Measurements from ENCODE around the gene FAM210B.

FAM210B gene

GRCh38 chr20:56371977-56372376 lies 13.2 kb downstream of the FAM210B start:
- TF ChIP-seq TCF12 (IDR thresholded peaks at IDR 0.05; ENCODE audit: low read depth) (no peak), EGR1 (IDR thresholded peaks at IDR 0.05) (no peak), EP300 (IDR thresholded peaks at IDR 0.05; ENCODE audit: borderline replicate concordance) (no peak), RAD21 (IDR thresholded peaks at IDR 0.05; ENCODE audit: low read depth) (no peak), TAF1 (IDR thresholded peaks at IDR 0.05; ENCODE audit: low read depth) (no peak)

- TF ChIP-seq RAD21 (IDR thresholded peaks at IDR 0.05; ENCODE audit: low read depth) (no peak), EGR1 (IDR thresholded peaks at IDR 0.05) (no peak), TCF12 (IDR thresholded peaks at IDR 0.05; ENCODE audit: low read depth) (no peak), YY1 (IDR thresholded peaks at IDR 0.05; ENCODE audit: low read depth) (no peak), ZBTB7A (IDR thresholded peaks at IDR 0.05; ENCODE audit: low read depth) (no peak), TAF1 (IDR thresholded peaks at IDR 0.05; ENCODE audit: low read depth) (no peak), TEAD4 (IDR thresholded peaks at IDR 0.05) (no peak), EP300 (IDR thresholded peaks at IDR 0.05; ENCODE audit: borderline replicate concordance) (no peak), FOXM1 (IDR thresholded peaks at IDR 0.05; ENCODE audit: borderline replicate concordance, low read depth) (no peak), CREB1 (IDR thresholded peaks at IDR 0.05; ENCODE audit: low read depth) (no peak), USF1 (IDR thresholded peaks at IDR 0.05) (no peak), REST (IDR thresholded peaks at IDR 0.05; ENCODE audit: low read depth) (no peak), CEBPB (IDR thresholded peaks at IDR 0.05) (no peak), NFIC (IDR thresholded peaks at IDR 0.05) (no peak), MAX (IDR thresholded peaks at IDR 0.05) (no peak)
Measured at GRCh38 chr20:56372850-56373249, 14.1 kb downstream of the FAM210B start.

GRCh38 chr20:56373942-56374341 lies 15.2 kb downstream of the FAM210B start:
- TF ChIP-seq NFIC (IDR thresholded peaks at IDR 0.05) = no peak
- TF ChIP-seq MAX (IDR thresholded peaks at IDR 0.05) = no peak
- TF ChIP-seq ZBTB7A (IDR thresholded peaks at IDR 0.05; ENCODE audit: low read depth) = no peak
- no peak for TF ChIP-seq USF1 (IDR thresholded peaks at IDR 0.05)
- no peak for TF ChIP-seq REST (IDR thresholded peaks at IDR 0.05; ENCODE audit: low read depth)
- no peak for TF ChIP-seq TEAD4 (IDR thresholded peaks at IDR 0.05)
- no peak for TF ChIP-seq CEBPB (IDR thresholded peaks at IDR 0.05)
- no peak for TF ChIP-seq TCF12 (IDR thresholded peaks at IDR 0.05; ENCODE audit: low read depth)
- TF ChIP-seq CREB1 (IDR thresholded peaks at IDR 0.05; ENCODE audit: low read depth) = no peak
- TF ChIP-seq YY1 (IDR thresholded peaks at IDR 0.05; ENCODE audit: low read depth) = no peak
- TF ChIP-seq RAD21 (IDR thresholded peaks at IDR 0.05; ENCODE audit: low read depth) = no peak
- TF ChIP-seq FOXM1 (IDR thresholded peaks at IDR 0.05; ENCODE audit: borderline replicate concordance, low read depth) = no peak

- TF ChIP-seq EGR1 (IDR thresholded peaks at IDR 0.05) (no peak), FOXM1 (IDR thresholded peaks at IDR 0.05; ENCODE audit: borderline replicate concordance, low read depth) (no peak), TEAD4 (IDR thresholded peaks at IDR 0.05) (no peak), YY1 (IDR thresholded peaks at IDR 0.05; ENCODE audit: low read depth) (no peak), ZBTB7A (IDR thresholded peaks at IDR 0.05; ENCODE audit: low read depth) (no peak), USF1 (IDR thresholded peaks at IDR 0.05) (no peak), CREB1 (IDR thresholded peaks at IDR 0.05; ENCODE audit: low read depth) (no peak)
Measured at GRCh38 chr20:56376331-56376730, 17.6 kb downstream of the FAM210B start.

- no peak for TF ChIP-seq TAF1 (IDR thresholded peaks at IDR 0.05; ENCODE audit: low read depth)
- no peak for TF ChIP-seq YY1 (IDR thresholded peaks at IDR 0.05; ENCODE audit: low read depth)
- TF ChIP-seq EGR1 (IDR thresholded peaks at IDR 0.05) = no peak
- no peak for TF ChIP-seq TEAD4 (IDR thresholded peaks at IDR 0.05)
- TF ChIP-seq NFIC (IDR thresholded peaks at IDR 0.05) = no peak
- TF ChIP-seq RAD21 (IDR thresholded peaks at IDR 0.05; ENCODE audit: low read depth) = no peak
- TF ChIP-seq EP300 (IDR thresholded peaks at IDR 0.05; ENCODE audit: borderline replicate concordance) = no peak
- no peak for TF ChIP-seq CREB1 (IDR thresholded peaks at IDR 0.05; ENCODE audit: low read depth)
- no peak for TF ChIP-seq USF1 (IDR thresholded peaks at IDR 0.05)
- TF ChIP-seq TCF12 (IDR thresholded peaks at IDR 0.05; ENCODE audit: low read depth) = no peak
- TF ChIP-seq CEBPB (IDR thresholded peaks at IDR 0.05) = no peak
- TF ChIP-seq FOXM1 (IDR thresholded peaks at IDR 0.05; ENCODE audit: borderline replicate concordance, low read depth) = no peak
- TF ChIP-seq MAX (IDR thresholded peaks at IDR 0.05) = no peak
- no peak for TF ChIP-seq ZBTB7A (IDR thresholded peaks at IDR 0.05; ENCODE audit: low read depth)
- TF ChIP-seq REST (IDR thresholded peaks at IDR 0.05; ENCODE audit: low read depth) = no peak
Measured at GRCh38 chr20:56378386-56378785, 19.6 kb downstream of the FAM210B start.

Data from Ishikawa (cell line).